GM18508 (cell line): ENCODE results near the gene UQCC3.
"Not testable (repeated sequence)": the region's sequence is repeated elsewhere in the genome, so short reads cannot be mapped to it uniquely, and the experiment has no call there.

Experiments used
- ATAC-seq: cut with Tn5 transposase; IDR thresholded peaks from one replicate; pipeline ENCODE4 v1.9.1; 2021; ENCODE audit warnings: moderate number of reproducible peaks; ENCODE audit not compliant: insufficient read depth, unreplicated experiment

UQCC3 gene, protein sequence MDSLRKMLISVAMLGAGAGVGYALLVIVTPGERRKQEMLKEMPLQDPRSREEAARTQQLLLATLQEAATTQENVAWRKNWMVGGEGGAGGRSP

DNA sequence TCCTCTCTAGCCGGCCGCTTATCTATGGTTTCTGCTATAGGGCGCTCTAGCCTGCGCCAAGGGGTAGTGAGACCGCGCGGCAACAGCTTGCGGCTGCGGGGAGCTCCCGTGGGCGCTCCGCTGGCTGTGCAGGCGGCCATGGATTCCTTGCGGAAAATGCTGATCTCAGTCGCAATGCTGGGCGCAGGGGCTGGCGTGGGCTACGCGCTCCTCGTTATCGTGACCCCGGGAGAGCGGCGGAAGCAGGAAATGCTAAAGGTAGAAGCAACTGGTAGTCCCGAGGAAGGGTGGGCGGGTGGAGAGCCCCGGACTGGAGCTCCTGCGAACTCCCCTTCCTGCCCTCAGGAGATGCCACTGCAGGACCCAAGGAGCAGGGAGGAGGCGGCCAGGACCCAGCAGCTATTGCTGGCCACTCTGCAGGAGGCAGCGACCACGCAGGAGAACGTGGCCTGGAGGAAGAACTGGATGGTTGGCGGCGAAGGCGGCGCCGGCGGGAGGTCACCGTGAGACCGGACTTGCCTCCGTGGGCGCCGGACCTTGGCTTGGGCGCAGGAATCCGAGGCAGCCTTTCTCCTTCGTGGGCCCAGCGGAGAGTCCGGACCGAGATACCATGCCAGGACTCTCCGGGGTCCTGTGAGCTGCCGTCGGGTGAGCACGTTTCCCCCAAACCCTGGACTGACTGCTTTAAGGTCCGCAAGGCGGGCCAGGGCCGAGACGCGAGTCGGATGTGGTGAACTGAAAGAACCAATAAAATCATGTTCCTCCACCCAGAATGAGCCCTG, at the start of gene UQCC3, which contains the start of gene LBHD1:
UQCC3 (plus strand) TSS at position 66 of the 782 bp plus-strand sequence; CDS start at position 139, 73 bp downstream.
LBHD1 (minus strand) TSS at position 660 of the 782 bp plus-strand sequence. CDS start 2,236 bp downstream, outside the sequence.
- ATAC-seq = no peak

DNA sequence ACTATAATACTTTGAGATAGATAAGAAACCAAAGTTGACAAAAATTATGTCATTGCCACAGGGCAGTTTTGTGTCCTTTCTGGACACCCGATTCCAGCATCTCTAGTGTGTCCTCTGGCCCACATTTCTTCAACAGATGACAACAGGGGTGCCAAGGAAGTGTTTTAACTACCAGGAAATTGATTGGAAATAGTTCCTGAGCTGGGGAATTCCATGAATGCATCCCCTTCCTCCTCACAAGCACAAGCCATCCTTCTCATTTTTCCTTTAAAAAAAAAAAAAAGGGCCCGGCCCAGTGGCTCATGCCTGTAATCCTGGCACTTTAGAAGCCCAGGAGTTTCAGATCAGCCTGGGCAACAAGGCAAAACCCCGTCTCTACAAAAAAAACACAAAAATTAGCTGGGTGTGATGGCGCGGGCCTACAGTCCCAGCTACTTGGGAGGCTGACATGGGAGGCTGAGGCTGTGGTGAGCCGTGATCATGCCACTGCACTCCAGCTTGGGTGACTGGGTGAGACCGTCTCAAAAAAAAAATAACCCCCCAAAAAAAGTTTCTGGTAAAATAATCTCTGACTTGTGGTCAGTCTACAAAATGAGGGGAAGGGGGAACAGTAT, 48.9 kb upstream of the UQCC3 start:
- no peak for ATAC-seq

DNA sequence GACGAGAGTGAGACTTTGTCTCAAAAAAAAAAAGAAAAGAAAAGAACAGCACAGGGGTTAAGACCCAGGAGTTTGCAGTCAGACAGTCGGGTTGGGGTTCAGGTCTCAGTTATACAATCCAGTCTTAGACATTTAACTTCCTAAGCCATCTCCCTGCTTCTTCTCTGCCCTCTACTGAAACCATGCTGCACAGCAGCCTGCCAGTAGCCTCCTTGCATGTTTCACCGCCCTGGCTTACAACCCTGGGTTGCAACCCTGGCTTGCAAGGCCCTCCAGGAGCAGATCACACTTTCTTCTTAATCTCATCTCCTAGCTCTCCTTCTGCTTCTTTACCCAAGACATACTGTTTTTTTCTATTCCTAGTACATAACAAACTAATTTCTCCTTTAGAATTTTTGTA, 43.8 kb upstream of the UQCC3 start:
- no peak for ATAC-seq

DNA sequence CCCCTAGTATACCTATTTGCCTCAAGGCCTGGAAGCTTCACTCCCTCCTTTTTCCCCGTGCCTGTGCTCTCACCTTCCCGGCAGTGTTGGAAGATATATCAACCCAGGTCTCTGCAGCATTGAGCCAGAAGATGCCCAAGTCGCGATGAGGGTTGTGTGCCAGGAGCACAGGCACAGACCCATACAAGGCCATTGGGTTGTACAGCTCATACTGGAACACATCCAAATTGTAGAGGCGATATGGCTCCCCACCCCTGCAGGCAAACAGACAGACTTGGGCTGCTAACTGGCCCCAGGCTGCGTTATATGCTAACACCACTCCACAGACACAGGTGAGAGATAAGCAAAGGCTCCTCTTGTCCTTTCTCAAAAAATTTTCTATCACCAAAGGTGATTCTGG, 39.0 kb upstream of the UQCC3 start:
- ATAC-seq = no peak

DNA sequence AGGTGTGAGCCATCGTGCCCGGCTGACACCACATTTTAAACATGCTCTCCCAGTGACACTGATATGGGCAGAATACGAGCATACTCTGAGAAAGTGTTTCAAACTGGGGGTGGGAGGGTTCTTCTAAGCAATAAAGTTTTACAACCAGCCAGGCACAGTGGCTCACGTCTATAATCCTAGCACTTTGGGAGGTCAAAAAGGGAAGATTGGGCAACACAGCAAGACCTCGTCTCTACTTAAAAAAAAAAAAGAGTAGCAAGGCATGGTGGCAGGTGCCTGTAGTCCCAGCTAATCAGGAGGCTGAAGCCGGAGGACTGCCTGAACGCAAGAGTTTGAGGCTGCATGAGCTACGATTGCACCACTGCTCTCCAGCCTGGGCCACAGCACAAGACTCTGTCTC, 27.3 kb upstream of the UQCC3 start:
- no peak for ATAC-seq

DNA sequence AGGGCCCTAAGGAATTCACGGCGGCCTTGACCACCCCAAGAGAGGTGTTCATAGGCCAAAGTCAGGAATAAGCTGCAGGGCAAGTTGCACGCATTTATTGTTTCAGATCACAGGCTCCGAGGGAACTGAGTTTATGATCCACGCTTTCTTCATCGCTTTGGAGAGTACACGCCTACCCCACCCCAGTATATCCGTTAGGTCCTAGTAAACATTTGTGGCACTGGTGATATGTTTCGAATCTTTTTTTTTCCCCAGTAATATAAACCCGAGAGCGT, 25.9 kb upstream of the UQCC3 start:
- ATAC-seq = no peak

DNA sequence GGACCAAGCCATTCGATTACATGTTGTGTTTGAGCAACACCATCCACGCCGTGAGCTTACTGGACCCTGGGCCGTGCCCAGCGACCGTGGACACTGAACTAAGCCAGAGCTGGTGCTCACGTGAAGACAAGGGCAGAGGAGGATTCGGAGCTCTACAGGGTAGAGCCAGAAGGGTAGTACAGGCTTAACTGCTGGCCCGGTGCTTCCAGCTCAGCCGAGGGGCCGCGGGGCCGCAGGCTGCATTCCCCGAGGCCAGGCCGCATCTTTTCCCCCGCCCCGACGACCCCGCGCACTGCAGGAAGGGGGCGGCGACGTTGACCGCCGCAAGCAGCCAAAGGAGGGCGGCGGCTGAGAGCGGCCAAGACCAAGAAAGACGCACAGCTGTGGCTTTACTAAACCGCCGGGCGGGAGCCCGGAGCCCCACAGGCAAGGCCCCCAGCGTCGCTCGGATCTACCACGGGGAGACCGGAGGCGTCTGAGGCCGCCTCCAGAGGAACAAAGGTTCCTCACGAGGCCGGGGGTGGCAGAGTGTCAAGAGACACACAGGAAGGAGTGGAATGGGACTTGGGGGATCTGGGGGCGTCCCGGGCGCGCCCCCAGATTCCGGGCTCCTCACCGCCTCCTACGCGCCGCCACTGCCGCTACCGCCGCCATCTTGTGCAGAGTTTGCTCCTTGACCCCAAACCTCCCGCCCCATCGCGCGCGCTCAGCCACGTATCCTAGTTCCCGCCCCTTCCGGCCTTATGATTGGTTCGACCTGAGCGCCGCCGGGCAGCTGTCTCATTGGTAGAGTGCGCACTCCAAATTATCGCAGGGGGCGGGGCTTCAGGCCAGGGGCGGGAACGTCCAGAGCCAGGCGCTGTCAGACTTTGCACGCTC, 25.3 kb upstream of the UQCC3 start, which contains the start of gene GANAB:
GANAB (minus strand) TSS at position 668 of the 879 bp plus-strand sequence; CDS start at position 654, 14 bp downstream.
- no peak for ATAC-seq

DNA sequence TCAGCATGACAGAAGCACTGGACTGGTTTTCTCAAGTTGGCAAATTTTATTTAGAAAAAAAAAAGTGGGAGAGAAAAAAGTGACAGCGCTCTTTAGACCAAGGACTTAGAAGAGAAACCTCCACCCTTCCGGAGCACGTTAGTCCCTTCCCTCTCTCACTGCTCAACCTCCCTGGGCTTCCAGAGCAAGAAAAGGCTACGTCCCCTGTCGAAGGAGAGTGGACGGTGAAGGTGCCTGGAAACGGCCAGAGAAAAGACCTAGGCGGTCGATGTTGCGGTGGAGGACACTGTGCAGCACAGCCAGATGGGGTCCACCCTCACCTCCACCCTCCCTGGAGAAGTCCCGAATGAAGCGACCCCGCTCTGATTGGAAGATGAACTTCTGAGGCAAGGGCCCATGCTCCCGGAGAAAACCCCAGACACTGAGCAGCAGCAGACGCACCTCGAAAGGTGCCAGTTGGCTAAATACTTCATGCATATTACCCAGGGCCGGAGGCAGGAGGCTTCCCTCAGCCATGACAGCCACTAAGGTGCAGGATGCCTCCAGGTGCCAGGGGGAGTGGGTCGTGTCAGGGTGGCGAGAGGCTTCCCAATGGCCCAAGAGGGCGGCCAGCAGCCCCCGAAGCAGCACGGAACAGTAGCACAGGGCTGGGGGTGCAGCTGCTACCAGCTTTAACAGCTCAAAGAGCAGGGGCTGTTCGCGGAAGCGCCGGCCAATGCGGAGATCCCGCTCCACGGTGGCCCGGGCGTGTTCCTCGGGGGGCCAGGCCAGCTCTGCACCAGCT, 24.5 kb upstream of the UQCC3 start:
- no peak for ATAC-seq

DNA sequence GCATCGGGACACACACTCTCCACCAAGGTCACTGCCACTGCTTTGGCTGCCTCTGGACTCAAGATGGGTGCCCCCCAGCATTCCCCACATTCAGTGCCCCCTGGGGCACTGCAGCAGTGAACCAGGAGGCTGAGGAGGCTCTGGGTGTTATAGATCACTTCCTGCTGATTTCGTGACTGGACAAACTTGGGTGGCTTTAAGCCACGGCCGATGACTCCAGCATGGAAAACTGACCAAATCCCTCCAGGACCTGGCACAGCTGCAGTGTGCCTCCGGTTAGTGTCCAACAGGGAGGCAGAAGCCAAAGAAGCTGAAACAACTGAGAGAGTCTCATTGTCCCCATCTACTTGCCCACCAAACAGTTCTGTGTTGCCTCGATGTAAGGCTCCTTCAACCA, 23.9 kb upstream of the UQCC3 start:
- ATAC-seq = no peak

DNA sequence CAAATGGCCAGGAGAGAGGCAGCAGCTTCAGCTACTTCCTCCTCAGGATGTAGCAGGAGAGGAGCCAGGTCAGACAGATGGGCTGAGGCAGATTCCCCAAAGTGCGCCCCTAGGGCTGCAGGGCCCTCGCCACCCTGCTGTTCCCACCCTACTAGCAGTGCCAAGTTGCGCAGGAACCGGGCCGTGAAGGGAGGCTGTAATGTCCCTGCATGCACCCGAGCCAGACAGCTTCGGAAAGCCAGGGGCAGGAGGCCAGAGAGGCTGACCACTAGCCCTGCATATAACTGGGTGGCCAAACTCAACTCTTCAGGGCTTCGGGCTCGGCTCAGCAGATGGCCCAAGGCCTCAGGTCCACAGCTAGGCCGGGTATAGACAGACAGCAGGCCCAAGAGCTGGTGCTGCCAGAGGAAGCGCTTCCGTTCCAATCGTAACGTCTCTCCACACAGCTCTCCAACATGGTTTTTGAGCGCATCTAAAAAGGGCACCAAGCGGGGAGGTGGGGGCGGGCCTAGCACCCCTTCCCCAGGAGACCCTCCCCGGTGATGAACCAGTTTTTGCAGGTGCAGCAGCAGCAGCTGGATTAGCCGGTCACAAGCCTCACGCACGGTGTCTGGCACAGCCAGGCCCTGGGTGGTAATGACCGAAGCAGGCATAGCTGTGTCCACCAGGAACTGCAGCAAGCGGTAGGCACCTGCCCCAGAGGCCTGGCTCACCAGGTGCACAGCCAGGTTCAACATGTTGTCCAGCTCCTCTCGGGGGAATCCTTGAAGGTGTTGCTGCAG, 23.1 kb upstream of the UQCC3 start:
- no peak for ATAC-seq

DNA sequence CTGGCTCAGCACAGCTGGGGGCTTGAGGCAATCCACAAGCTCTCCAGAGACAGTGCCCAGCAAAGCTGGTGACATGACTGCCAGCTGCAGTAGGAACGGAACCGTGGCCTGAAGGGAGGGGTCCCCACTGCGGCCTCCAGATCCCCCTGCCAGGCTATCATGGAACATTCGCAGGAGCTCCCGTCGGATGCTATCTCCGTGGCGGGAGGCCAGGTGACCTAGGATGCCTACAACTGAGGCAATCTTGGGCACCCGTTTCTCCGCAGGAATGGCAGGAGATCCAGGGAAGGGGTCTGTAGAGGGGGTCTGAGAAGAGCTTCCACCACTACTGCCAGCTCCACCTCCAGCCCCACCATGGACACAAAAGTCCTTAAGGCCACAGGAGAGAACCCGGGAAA, 22.5 kb upstream of the UQCC3 start:
- no peak for ATAC-seq

DNA sequence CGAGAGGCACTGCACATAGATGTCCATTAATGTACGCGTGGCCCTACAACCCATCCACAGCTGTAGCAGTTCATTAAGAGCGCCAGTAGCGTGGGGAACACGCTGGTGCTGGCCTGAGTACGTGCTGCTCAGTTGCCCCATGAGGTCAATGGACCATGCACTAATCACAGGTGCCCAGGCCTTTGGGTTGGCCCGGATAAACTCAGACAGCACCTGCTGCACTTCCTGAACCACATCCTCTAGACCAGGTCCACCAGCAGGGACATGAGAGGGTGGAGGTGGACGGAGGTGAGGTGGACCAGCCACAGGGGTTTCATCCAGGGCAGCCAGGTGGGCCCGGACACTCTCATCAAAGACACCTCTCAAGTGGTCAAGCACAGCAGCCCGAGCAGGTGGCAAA, 22.0 kb upstream of the UQCC3 start:
- ATAC-seq = no peak

DNA sequence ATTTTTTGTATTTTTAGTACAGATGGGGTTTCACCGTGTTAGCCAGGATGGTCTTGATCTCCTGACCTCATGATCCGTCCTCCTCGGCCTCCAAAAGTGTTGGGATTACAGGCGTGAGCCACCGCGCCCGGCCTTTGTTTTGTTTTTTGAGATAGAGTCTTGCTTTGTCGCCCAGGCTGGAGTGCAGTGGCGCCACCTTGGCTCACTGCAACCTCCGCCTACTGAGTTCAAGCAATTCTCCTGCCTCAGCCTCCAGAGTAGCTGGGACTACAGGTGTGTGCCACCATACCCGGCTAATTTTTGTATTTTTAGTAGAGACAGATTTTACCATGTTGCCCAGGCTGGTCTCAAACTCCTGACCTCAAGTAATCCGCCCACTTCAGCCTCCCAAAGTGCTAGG, 21.2 kb upstream of the UQCC3 start:
- not testable (repeated sequence) for ATAC-seq

DNA sequence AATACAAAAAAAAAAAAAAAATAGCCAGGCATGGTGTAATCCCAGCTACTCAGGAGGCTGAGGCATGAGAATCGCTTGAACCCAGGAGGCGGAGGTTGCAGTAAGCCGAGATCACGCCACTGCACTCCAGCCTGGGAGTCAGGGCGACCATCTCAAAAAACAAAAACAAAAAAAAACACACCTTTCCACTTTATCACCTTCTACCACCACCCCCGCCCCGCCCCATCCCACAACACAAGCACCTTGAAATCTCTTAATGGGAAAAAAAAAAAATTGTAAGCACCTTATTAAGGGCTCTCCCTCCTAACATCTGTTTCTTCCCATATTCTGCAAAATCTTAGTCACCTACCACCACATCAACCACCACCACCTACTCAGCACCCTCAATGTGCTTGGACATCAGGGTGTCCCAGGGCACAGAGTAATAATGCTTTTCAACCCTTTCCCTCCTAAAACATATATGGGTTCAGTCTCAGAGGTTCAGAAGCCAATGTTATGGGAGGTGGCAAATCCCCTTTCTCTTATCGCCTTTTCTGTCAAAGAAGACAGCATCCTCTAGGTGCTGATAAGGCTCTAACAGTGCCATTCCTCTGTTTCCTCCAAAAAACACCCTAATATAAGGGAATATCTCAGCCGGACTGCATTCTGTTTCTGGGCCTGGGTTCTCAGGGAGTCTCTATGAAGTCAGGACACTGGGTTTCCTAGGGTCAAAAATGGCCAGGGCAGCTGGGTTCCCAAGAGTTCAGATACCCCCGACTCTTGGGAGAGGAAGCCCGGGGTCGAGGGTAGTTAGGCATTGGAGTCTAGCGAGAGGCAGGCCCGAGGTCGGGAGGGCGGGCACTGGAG, 19.1 kb upstream of the UQCC3 start:
- no peak for ATAC-seq

DNA sequence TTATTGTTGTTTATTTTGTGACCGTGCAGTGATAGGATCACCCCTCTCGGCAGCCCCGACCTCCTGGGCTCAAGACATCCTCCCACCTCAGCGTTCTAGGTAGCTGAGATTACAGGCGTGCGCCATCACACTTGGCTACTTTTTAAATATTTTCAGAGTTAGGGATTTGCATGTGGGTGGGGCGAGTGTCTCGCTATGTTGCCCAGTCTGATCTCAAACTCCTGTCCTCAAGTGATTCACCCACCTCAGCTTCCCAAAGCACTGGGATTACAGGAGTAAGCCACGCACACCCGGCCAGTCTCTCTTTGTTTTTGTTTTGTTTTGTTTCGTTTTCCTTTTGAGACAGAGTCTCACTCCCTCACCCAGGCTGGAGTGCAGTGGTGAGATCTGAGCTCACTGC, 17.2 kb upstream of the UQCC3 start:
- ATAC-seq = no peak

DNA sequence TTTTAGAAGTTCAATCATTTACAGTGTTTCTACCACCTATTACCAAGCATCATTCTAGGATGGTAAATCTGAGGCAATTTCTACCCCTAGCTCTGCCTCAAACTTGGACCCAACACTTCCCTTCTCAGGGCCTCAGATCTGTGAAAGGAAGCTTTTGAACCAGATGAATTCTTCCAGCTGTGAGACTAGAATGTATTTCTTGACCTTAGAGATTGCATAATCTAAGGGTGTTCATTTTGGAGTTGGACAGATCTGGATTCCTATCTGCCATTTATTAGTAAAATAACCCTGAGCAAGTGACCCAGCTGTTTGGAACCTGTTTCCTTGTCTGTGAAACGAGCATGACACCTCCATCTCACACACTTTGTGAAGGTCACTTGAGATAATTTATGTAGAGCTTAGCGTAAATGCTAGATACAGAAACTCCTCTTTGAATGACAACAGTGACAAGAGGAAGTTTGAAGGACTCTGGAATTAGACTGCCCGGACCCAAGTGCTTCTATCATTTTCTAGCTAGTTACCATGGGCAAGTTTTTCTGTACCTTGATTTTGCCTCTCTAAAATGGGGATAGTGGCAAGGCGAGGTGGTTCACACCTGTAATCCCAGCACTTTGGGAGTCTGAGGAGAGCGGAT, 14.6 kb upstream of the UQCC3 start:
- no peak for ATAC-seq

DNA sequence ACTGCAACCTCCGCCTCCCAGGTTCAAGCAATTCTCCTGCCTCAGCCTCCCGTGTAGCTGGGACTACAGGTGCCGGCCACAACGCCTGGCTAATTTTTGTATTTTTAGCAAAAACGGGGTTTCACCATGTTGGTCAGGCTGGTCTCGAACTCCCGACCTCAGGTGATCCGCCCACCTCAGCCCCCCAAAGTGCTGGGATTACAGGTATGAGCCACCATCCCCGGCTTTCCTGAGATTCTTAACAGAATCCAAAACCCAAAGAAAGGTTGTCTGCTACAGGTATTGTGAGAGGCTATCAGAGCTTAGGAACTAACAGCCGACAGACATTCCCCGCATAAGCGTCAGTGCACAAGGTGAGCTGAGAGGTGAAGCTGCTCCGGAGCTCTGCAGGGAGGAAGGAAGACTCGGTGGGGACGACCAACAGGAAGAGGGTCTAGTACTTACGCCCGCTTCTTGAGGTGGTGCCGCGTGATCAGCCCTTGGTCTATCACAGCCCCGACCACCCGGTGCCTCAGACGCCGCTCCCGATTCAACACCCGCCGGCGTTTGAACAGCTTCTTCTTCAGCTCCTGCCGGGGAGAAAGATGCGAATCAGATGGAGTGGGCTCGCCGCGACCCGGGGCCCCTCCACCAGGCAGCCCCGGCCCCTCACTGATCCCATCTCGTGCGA, 6.9 kb upstream of the UQCC3 start:
- ATAC-seq = no peak
